Tibial artery (tissue), 4 donors: Measurements from ENCODE around the gene IGSF6.

Experiments used
- DNase-seq, 2 donors: peaks; one replicate each; pipeline ENCODE4 v3.0.0-alpha.2; 2019
- H3K27ac ChIP-seq, 2 donors: fragments of 200-600 bp; sonication (generic) in 1 of 2; 1 replicate in 1 of 2; 2 replicates in 1 of 2; pipeline ENCODE4 v1.5.1; 2018 to 2019; ENCODE audit warnings: mild to moderate bottlenecking in 1 of 2
- H3K27me3 ChIP-seq, 2 donors: fragments of 200-600 bp; sonication (generic) in 1 of 2; one replicate each; pipeline versions ENCODE4 v1.5.1 to v1.6.0; 2016 to 2019
- H3K36me3 ChIP-seq, 3 donors: fragments of 200-600 bp; sonication (generic) in 2 of 3; one replicate each; pipeline ENCODE4 v1.5.1; 2016 to 2019; ENCODE audit warnings: mild to moderate bottlenecking in 2 of 3
- H3K4me1 ChIP-seq, 4 donors: fragments of 200-600 bp; sonication (generic) in 2 of 4; 1 replicate in 3 of 4; 2 replicates in 1 of 4; pipeline ENCODE4 v1.5.1; 2016 to 2019
- H3K4me3 ChIP-seq, 2 donors: fragments of 200-600 bp; sonication (generic) in 1 of 2; 1 replicate in 1 of 2; 2 replicates in 1 of 2; pipeline ENCODE4 v1.5.1; 2018 to 2019; ENCODE audit warnings: mild to moderate bottlenecking in 2 of 2
- H3K9me3 ChIP-seq, 3 donors: fragments of 200-600 bp; sonication (generic) in 1 of 3; one replicate each; pipeline ENCODE4 v1.5.1; 2016 to 2019
- CTCF ChIP-seq, 2 experiments: fragments of 200-600 bp in 1 of 2; fragments of 450-650 bp in 1 of 2; IDR thresholded peaks; one replicate each; pipeline ENCODE4 v1.5.1; 2017 to 2019; ENCODE audit warnings: antibody characterized with exemption in 2 of 2, mild to moderate bottlenecking in 1 of 2, moderate library complexity in 1 of 2
- intact Hi-C: fragments of 100-400 bp; cut with DNase I; formaldehyde crosslinking; loops from one replicate; pipeline ENCODE4 v1.15.0; 2023; ENCODE audit warnings: low total_unique reads

The IGSF6 gene

DNA sequence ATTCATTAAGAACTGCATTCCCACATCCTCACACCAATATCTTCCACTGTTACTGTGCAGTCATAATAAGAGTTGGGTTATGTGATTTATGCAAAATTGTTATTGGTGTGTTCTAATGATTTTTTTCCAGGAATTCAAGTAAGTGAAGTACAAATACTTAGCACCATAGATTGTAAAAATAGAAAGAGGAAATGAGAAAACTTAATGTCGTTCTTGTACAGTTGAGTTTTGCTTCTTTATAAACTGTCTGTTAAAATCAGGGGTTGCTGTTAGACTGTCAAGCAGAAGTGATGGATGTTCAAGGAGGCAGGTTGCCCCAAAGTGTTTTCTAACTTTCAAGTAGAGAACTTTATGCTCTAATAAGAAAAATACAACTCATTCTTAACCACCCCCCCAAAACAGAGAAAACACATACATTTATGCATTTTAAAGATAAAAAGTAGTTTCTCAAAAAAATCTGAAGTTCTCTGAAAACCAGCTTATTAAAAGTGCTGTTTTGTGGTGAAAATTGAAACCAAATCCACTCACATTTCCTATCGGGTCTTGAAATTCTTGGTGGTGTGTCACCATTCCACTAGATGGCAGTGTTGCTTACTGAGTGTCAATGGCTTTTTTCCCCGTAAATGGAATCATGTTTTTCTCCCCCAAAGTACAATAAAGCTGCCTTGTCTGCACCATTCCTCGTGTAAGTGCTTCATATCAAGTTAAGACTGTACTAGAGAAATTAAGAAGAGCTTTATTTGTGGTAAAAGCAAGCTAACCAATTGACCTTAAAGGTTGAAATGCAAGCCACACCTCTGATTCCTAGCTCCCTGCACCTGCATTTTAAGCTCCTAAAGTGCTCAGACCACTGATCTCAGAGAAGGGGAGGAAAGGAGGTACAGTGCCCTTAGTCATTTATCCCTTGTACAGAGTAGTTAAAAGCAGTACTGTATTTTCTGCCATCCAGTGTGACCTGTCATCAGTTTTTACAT, 4.7 kb upstream of the IGSF6 start:
- no peaks in the 10 kb centered on the region for H3K27me3 ChIP-seq
- H3K4me3 ChIP-seq: no peak overlapping the region
- peaks cover 0 to 8% (median 2%) of the 10 kb centered on the region in 3 donors for H3K36me3 ChIP-seq
- TF ChIP-seq CTCF (IDR thresholded peaks at IDR 0.05): peak; percentile 59 to 80
- intact Hi-C loops: loop anchor here (5.0 kb wide), 1 partner anchor 50 kb away; no protein-coding TSS in a partner anchor
- no peaks in the 10 kb centered on the region for H3K9me3 ChIP-seq
- DNase-seq: no peak
- H3K4me1 ChIP-seq: no peaks in the 10 kb centered on the region
- no peak overlapping the region for H3K27ac ChIP-seq

DNA sequence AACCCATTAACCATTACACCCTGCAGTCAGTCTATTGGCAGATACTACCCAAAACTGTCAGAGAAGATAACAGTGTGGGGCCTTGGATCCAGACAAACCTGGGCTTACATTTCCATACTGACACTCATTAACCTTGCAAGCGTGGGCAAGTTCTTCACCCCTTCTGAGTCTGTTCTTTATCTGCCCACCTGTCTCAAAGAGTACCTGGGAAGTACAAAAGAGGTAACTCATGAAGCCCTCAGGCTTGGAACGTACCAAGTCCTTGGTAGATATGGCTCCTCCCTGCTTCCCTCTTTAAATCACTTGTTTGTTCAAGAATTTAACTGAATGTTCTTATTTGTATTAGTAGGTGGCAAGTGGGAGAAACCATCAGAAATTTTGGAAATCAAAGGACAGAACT, 2.5 kb upstream of the IGSF6 start:
- no peaks in the 10 kb centered on the region for H3K27me3 ChIP-seq
- intact Hi-C loops: loop anchor here (5.0 kb wide), 1 partner anchor 52 kb away; no protein-coding TSS in a partner anchor
- no peaks in the 10 kb centered on the region for H3K4me1 ChIP-seq
- no peak for DNase-seq
- peaks cover 0 to 8% (median 2%) of the 10 kb centered on the region in 3 donors for H3K36me3 ChIP-seq
- H3K9me3 ChIP-seq: no peaks in the 10 kb centered on the region
- no peak overlapping the region for H3K27ac ChIP-seq
- no peak overlapping the region for H3K4me3 ChIP-seq
- no peak for TF ChIP-seq CTCF (IDR thresholded peaks at IDR 0.05)

DNA sequence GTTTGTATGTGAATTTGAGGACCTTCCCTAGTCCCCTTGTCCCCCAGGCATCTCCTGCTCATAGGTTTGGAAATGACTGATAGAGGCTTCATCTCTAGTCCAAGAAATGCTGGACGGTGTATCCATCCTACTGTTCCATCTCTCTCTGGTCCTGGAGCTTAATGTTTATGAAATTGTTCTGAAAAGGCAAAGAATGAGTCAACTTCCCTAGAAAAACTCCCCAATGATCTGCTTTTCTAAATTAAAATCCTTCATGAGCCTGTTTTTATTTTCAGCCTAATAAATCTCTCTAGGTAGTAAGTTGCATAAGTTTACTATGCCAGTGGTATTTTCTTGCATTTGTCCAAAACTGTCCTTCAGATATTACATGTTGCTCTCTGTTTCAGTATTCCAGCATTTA, 2.1 kb upstream of the IGSF6 start:
- TF ChIP-seq CTCF (IDR thresholded peaks at IDR 0.05): no peak
- intact Hi-C loops: no loop called here
- Histone ChIP-seq H3K9me3 (no peaks in the 10 kb centered on the region), H3K4me1 (no peaks in the 10 kb centered on the region), H3K4me3 (no peak overlapping the region), H3K27ac (no peak overlapping the region), H3K36me3 (peaks cover 0 to 8% (median 2%) of the 10 kb centered on the region in 3 donors), H3K27me3 (no peaks in the 10 kb centered on the region)
- no peak for DNase-seq

DNA sequence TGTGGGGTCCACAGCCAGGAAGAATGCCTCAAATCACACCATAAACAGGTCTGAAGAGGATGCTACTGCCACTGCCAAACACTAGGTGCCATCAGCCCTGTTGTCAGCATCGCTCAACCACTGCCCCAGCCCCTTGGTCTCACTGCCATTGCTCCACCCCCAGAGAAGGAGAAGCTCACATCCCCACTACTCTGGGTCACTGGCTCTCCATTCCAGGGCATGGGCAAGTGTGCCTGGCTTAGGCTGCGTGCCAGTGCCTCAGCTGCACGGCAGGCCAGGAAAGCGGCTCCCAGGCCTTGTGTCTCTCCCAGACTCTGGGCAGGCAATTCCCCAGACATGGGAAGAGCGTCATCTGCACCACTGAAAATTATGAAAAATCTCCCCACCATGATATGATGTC, 1.2 kb upstream of the IGSF6 start:
- intact Hi-C loops: no loop called here
- Histone ChIP-seq H3K9me3 (no peaks in the 10 kb centered on the region), H3K4me3 (no peak overlapping the region), H3K36me3 (peaks cover 0 to 8% (median 2%) of the 10 kb centered on the region in 3 donors), H3K27ac (no peak overlapping the region), H3K4me1 (no peaks in the 10 kb centered on the region), H3K27me3 (no peaks in the 10 kb centered on the region)
- no peak for TF ChIP-seq CTCF (IDR thresholded peaks at IDR 0.05)
- no peak for DNase-seq

- Histone ChIP-seq H3K9me3 (no peaks in the 10 kb centered on the region), H3K4me1 (no peaks in the 10 kb centered on the region), H3K4me3 (peak overlapping the region in 1 of 2 donors; percentile 20), H3K36me3 (peaks cover 0 to 8% (median 2%) of the 10 kb centered on the region in 3 donors), H3K27me3 (no peaks in the 10 kb centered on the region), H3K27ac (no peak overlapping the region)
- TF ChIP-seq CTCF (IDR thresholded peaks at IDR 0.05): no peak
- intact Hi-C loops: no loop called here
- no peak for DNase-seq
Measured at GRCh38 chr16:21651515-21651914, 893 bp downstream of the IGSF6 start.
